ENCODE data around the gene CEBPG. TPM values are rescaled to one million over a fixed set of nuclear protein-coding genes. Genes with fewer than 3 reads are reported as not detected.
A peak's percentile ranks its signal among the peaks of the same experiment; 100 is the strongest.

Gene CEBPG
- total RNA-seq, 1 experiment from 2014 or later = 33.1 TPM

GRCh38 chr19:33418871-33419787, 45.6 kb downstream of the CEBPG start:
- DNase-seq (ENCODE audit: low spot score) = no peak

- no peak for DNase-seq (ENCODE audit: low spot score)
These were observed 46.2 kb downstream of the CEBPG start for GRCh38 chr19:33419788-33420130.

GRCh38 chr19:33420821-33421220, 47.3 kb downstream of the CEBPG start:
- DNase-seq (ENCODE audit: low spot score) = no peak

- no peak for DNase-seq (ENCODE audit: low spot score)
These were observed 47.9 kb downstream of the CEBPG start for GRCh38 chr19:33421368-33421767.

GRCh38 chr19:33422369-33423180, 49.1 kb downstream of the CEBPG start:
- DNase-seq (ENCODE audit: low spot score) = no peak

- DNase-seq (ENCODE audit: low spot score) = no peak
These were observed 50.7 kb downstream of the CEBPG start for GRCh38 chr19:33424181-33424580.

- no peak for DNase-seq (ENCODE audit: low spot score)
These were observed 53.3 kb downstream of the CEBPG start for GRCh38 chr19:33426621-33427361.

GRCh38 chr19:33427801-33428626, 54.5 kb downstream of the CEBPG start:
- no peak for DNase-seq (ENCODE audit: low spot score)

- DNase-seq (ENCODE audit: low spot score) = no peak
These were observed 55.2 kb downstream of the CEBPG start for GRCh38 chr19:33428627-33429125.

- DNase-seq (ENCODE audit: low spot score) = no peak
These were observed 56.6 kb downstream of the CEBPG start for GRCh38 chr19:33429891-33430673.

GRCh38 chr19:33430674-33431277, 57.3 kb downstream of the CEBPG start:
- DNase-seq (ENCODE audit: low spot score) = peak; percentile 64

- DNase-seq (ENCODE audit: low spot score) = no peak
These were observed 58.5 kb downstream of the CEBPG start for GRCh38 chr19:33432015-33432414.

Other genes starting within 250 kb of the CEBPG start
- not detected in 2 replicates for gene WDR88, start 241.6 kb upstream of the CEBPG start, total RNA-seq (2014; rRNA removed; shearing (Covaris generic))
- 85.2 and 86.5 TPM in 2 replicates for gene LRP3, start 179.4 kb upstream of the CEBPG start, total RNA-seq (2014; rRNA removed; shearing (Covaris generic))
- gene SLC7A10, start 147.9 kb upstream of the CEBPG start, total RNA-seq (2014; rRNA removed; shearing (Covaris generic)) = not detected in 2 replicates
- 3.9 and 4.3 TPM in 2 replicates for gene CEBPA, start 71.2 kb upstream of the CEBPG start, total RNA-seq (2014; rRNA removed; shearing (Covaris generic))
- gene PEPD, start 148.1 kb downstream of the CEBPG start, total RNA-seq (2014; rRNA removed; shearing (Covaris generic)) = 72.3 and 84.1 TPM in 2 replicates
- gene CHST8, start 248.2 kb downstream of the CEBPG start, total RNA-seq (2014; rRNA removed; shearing (Covaris generic)) = not detected in 2 replicates

Measured in A172 (cell line).